HG03442 (cell line): ENCODE data around the gene CCSER1.
"Not testable (repeated sequence)": the region's sequence is repeated elsewhere in the genome, so short reads cannot be mapped to it uniquely, and the experiment has no call there.

Source experiments
- ATAC-seq: cut with Tn5 transposase; IDR thresholded peaks from one replicate; pipeline ENCODE4 v1.9.1; 2021; ENCODE audit warnings: mild to moderate bottlenecking, moderate library complexity; ENCODE audit not compliant: unreplicated experiment

Gene CCSER1

GRCh38 chr4:91317434-91317833 is 1190.2 kb downstream of the CCSER1 start:
- ATAC-seq: no peak

GRCh38 chr4:91319556-91320268 is 1192.5 kb downstream of the CCSER1 start:
- ATAC-seq: no peak

- no peak for ATAC-seq
Measured at GRCh38 chr4:91322961-91323360, 1195.8 kb downstream of the CCSER1 start.

GRCh38 chr4:91325495-91325894 is 1198.3 kb downstream of the CCSER1 start:
- no peak for ATAC-seq

GRCh38 chr4:91326167-91326566 is 1199.0 kb downstream of the CCSER1 start:
- not testable (repeated sequence) for ATAC-seq

GRCh38 chr4:91330555-91331137 is 1203.5 kb downstream of the CCSER1 start:
- no peak for ATAC-seq

- no peak for ATAC-seq
Measured at GRCh38 chr4:91340822-91341221, 1213.6 kb downstream of the CCSER1 start.

GRCh38 chr4:91345632-91346031 is 1218.4 kb downstream of the CCSER1 start:
- no peak for ATAC-seq

- not testable (repeated sequence) for ATAC-seq
Measured at GRCh38 chr4:91356496-91356895, 1229.3 kb downstream of the CCSER1 start.

- not testable (repeated sequence) for ATAC-seq
Measured at GRCh38 chr4:91358016-91358415, 1230.8 kb downstream of the CCSER1 start.

GRCh38 chr4:91358621-91359020 is 1231.4 kb downstream of the CCSER1 start:
- not testable (repeated sequence) for ATAC-seq

- no peak for ATAC-seq
Measured at GRCh38 chr4:91359041-91360031, 1232.1 kb downstream of the CCSER1 start.

- ATAC-seq: no peak
Measured at GRCh38 chr4:91362125-91362524, 1234.9 kb downstream of the CCSER1 start.

- ATAC-seq: no peak
Measured at GRCh38 chr4:91366554-91366953, 1239.4 kb downstream of the CCSER1 start.

GRCh38 chr4:91369116-91369515 is 1241.9 kb downstream of the CCSER1 start:
- ATAC-seq: no peak

- ATAC-seq: no peak
Measured at GRCh38 chr4:91373546-91373945, 1246.4 kb downstream of the CCSER1 start.

GRCh38 chr4:91405431-91405830 is 1278.2 kb downstream of the CCSER1 start:
- ATAC-seq: not testable (repeated sequence)

GRCh38 chr4:91422011-91422410 is 1294.8 kb downstream of the CCSER1 start:
- ATAC-seq: no peak

- ATAC-seq: no peak
Measured at GRCh38 chr4:91426725-91427124, 1299.5 kb downstream of the CCSER1 start.

GRCh38 chr4:91427171-91427570 is 1300.0 kb downstream of the CCSER1 start:
- ATAC-seq: no peak

GRCh38 chr4:91434631-91435030 is 1307.4 kb downstream of the CCSER1 start:
- ATAC-seq: no peak
